ENCODE results near the gene NLRP12.

GRCh38 chr19:53865918-53866864, 42.1 kb upstream of the NLRP12 start:
- TF ChIP-seq CTCF (IDR thresholded peaks at IDR 0.05) (peak in 1 of 4 experiments; percentile 14), POLR2AphosphoS5 (IDR thresholded peaks at IDR 0.05) (no peak), POLR2A (IDR thresholded peaks at IDR 0.05) (peak; percentile 17)
